GM18861 (cell line): Measurements from ENCODE around the gene SELE.

Source experiments
- ATAC-seq: cut with Tn5 transposase; IDR thresholded peaks from one replicate; pipeline ENCODE4 v1.9.1; 2021; ENCODE audit not compliant: unreplicated experiment

The SELE gene

GRCh38 chr1:169733924-169734323 is at the start of gene SELE:
TSS of gene SELE (minus strand) at chr1:169734079. CDS start at chr1:169733612, 467 bp downstream.
- ATAC-seq = no peak

GRCh38 chr1:169782596-169782995 is 48.7 kb upstream of the SELE start:
- ATAC-seq = no peak

DNA sequence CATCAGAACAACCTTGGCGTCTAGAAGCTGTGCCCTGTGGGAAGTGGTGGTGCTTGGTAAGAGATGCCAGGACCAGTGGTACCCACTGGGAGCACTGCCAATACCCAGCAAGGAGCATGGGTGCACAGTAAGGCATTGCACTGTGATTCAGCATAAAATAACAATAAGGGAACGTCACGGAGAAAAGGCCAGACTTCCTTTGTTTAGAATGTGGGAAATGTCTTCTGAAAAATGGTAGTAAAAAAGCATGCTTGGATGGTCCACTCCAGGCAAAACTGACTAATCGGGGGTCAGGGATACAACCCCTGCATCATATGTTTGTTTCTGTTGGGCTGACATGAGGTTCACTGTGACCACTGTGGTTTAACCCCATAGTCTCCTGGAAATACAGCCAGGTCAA is 46.1 kb upstream of the SELE start:
- ATAC-seq = no peak

DNA sequence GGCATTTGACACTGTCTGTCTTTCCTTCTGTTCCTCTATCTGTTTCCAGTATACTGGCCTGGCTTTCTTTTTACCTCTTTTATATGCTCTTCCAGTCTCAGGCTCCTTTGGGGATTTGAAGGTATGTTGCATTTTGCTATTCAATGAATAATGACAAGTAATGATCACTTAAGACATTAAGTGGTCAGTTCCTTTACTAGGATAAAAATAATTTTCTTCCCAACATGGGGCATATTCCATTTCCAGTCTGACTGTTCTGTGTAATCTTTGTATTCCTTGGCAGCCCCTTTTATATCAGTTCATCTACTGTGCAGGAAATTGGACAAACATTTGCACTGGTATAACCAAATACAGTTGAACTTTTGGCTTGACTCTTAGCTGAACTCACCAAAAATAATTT is 45.3 kb upstream of the SELE start:
- ATAC-seq = no peak

GRCh38 chr1:169776440-169776839 is 42.6 kb upstream of the SELE start:
- no peak for ATAC-seq

DNA sequence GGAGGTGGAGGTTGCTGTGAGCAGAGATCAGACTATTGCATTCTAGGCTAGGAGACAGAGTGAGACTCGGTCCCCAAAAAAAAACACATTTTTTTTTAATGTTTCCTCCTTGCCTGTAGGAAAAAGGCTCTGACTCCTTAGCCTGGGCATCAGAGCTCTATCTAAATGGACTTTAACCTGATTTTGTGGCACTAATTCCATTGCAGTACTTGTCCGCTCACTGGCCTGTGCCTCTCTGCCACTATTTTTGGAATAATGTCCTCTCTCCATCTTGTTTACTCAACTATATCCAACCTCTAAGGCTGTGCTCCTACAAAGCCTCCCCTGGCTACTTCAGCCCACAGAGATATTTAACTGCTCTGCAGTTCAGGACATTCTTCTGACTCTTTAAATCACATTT is 34.3 kb upstream of the SELE start:
- ATAC-seq = no peak

- no peak for ATAC-seq
Measured at GRCh38 chr1:169765580-169766331, 31.9 kb upstream of the SELE start.

DNA sequence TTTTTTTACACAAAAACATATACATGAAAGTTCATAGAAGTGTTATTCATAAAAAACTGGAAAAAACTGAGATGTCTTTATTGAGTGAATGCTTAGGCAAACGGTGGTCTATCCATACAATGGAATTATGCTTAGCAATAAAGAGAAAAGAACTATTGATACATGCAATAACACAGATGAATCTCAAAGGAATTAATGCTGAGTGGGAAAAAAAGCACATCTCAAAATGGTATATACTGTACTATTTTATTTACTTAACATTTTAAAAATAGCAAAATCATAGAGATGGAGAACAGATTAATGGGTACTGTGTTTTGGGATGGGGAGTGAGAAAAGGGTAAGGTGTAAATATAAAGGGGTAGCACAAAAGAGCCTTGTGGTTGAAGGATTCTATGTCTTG is 31.0 kb upstream of the SELE start:
- no peak for ATAC-seq

GRCh38 chr1:169762699-169763098 is 28.8 kb upstream of the SELE start:
- ATAC-seq = no peak

DNA sequence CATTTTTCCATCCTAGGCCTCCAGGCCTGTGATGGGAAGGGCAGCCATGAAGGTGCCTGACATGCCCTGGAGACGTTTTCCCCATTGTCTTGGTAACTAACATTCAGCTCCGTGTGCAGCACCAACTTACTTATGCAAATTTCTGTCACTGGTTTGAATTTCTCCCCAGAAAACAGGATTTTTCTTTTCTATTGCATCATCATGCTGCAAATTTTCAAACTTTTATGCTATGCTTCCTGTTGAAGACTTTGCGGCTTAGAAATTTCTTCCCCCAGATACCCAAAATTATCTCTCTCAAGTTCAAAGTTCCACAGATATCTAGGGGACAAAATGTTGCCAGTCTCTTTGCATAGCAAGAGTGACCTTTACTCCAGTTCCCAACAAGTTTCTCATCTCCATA is 25.2 kb upstream of the SELE start:
- ATAC-seq = no peak

DNA sequence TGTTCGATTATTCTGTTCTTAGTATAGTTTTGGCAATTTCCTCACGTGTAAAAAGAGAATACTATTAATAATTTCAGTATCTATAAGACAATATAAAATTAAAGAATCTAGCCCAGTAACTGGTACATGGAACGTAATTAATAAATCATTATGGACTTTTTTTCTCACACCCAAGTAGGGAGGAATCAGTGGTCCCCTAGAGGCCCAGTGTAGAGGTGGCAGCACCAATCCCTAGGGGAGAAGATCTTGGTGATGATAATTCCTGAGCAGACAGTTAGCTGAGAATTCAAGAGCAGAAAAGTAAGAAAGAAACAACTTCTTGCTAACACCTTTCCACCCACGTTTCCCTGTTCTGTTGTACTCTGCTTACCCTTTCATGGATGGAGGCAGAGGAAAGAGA is 19.7 kb upstream of the SELE start:
- no peak for ATAC-seq

DNA sequence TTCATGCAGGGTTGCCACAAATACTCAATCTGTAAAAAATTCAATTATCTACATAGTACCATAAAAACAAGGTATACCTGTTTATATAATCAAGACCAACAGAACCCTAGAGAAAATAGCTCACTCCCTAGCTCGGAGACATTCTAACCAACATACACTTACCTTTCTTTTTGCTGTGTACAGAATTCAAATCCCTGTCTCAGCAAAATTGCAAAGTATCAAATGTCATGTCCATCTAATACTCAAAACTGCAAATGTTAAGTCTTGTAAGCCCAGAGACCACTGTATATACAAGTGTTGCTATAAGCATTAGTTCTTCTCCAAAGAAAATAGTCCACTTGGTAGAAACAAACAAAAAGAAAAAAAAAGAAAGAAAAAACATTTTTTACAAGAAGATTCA is 16.2 kb upstream of the SELE start:
- no peak for ATAC-seq

- ATAC-seq = no peak
Measured at GRCh38 chr1:169746550-169746949, 12.7 kb upstream of the SELE start.

DNA sequence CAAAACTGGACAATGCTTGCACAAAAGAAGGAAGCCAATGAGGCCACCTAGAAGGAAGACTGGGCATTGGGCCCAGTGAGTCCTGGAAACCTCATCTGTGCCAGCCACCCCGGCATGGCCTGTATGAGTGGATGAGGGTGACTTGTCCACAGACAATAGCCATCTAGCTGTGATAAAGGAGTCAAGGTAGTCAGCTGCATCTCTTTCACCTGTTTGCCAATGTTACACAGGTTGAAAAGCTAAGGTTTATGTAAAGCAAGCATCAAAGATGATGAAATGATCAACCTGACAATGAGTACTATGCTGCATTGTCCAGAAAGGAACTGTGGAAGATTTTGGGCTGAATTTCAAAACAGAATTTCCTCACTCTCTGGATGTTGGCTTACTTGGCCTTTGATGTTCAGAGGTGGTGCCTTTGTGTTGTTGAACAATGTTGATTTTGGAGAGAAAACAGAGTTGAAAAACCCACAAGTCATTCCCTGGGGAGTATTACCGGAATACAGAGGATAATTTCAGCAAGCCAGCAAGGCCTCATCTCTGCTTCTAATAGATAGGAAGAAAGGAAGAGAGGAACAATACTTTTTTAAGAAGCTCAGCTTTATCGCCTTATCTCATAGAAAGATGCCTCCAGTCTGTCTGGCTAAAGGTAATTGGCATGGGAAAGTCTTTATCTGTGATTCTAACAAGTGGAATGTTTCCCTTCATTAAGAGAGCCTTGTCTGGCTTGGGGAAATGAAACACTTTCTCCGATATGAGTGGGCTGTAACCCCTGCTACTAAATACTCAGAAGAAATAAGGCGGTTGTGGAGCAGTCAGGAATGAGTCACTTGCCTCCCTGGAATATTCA is 11.4 kb upstream of the SELE start:
- ATAC-seq = no peak

- ATAC-seq = no peak
Measured at GRCh38 chr1:169741666-169742394, 8.0 kb upstream of the SELE start.

GRCh38 chr1:169739980-169740379 is 6.1 kb upstream of the SELE start:
- ATAC-seq = no peak

GRCh38 chr1:169731446-169731845 is 2.4 kb downstream of the SELE start:
- no peak for ATAC-seq

DNA sequence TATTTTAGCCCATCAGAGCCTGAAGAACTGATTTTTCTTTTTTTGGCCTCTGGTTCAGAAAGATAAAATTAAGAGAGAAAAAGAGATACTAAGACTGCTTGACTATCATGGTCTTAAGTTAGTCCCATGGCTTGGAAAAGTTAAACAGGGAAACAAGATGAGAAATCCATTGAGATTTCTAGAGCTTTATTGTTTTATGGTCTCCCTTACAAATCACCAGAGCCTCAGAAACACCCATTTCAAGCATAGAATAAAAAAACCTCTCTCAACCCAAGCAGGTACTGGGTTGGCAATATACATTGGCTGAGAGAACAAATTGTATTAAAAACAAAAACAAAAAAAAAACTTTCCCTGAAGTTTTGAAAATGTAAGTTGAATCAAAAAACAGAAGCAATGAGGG is 3.9 kb downstream of the SELE start:
- ATAC-seq = no peak

- no peak for ATAC-seq
Measured at GRCh38 chr1:169727307-169727706, 6.6 kb downstream of the SELE start.

DNA sequence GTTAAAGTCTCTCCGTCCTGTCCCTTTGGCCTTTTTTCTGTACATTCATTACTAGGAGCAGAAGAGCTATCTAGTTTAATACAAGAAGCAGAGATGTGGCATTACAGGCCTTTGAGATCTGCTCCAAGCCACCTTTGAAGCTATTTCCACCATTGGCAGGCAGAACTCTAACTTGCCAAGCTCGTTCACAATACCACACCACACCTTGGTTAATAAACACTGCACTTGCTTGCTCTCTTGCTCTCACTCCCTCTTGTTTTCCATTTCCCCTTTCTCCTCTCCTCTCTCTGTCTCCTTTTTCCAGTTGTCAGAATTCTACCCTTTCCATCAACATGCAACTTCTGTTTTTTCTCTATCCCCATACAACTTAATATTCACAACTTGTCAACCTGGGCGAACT is 7.0 kb downstream of the SELE start:
- ATAC-seq = no peak

- no peak for ATAC-seq
Measured at GRCh38 chr1:169725930-169726329, 7.9 kb downstream of the SELE start.

- ATAC-seq = no peak
Measured at GRCh38 chr1:169724168-169724567, 9.7 kb downstream of the SELE start.
